HAP-1 (cell line): ENCODE data around the gene F8A1.
"Not testable (repeated sequence)": the region's sequence is repeated elsewhere in the genome, so short reads cannot be mapped to it uniquely, and the experiment has no call there.

Experiments used
- DNase-seq, 2 experiments: peaks; one replicate each; pipeline ENCODE4 v3.0.0-alpha.2; 2016 to 2020; ENCODE audit warnings: low spot score in 2 of 2
- H3K27me3 ChIP-seq: fragments of 250-450 bp; sonication (Bioruptor Pico); 2 replicates; pipeline ENCODE4 v1.5.1; 2020; ENCODE audit warnings: low read depth, mild to moderate bottlenecking, moderate library complexity
- H3K36me3 ChIP-seq: fragments of 250-450 bp; sonication (Bioruptor Pico); replicated peaks from 2 replicates; pipeline ENCODE4 v1.5.1; 2020; ENCODE audit warnings: mild to moderate bottlenecking
- H3K4me1 ChIP-seq: fragments of 250-450 bp; sonication (Bioruptor Pico); 2 replicates; pipeline ENCODE4 v1.5.1; 2020; ENCODE audit warnings: mild to moderate bottlenecking
- H3K4me3 ChIP-seq: fragments of 250-450 bp; sonication (Bioruptor Pico); 2 replicates; pipeline ENCODE4 v1.5.1; 2020; ENCODE audit warnings: mild to moderate bottlenecking, moderate library complexity
- H3K9me3 ChIP-seq: fragments of 250-450 bp; sonication (Bioruptor Pico); 2 replicates; pipeline ENCODE4 v1.5.1; 2020; ENCODE audit warnings: mild to moderate bottlenecking, moderate library complexity
- in situ Hi-C: fragments of 300-500 bp; cut with MboI; formaldehyde crosslinking; loops from 3 replicates; pipeline ENCODE4 v1.14.3; 2020; ENCODE audit warnings: low sequenced_read_pairs, inconsistent platforms, mixed read lengths

Gene F8A1

GRCh38 chrX:154886069-154886788, at the start of gene F8A1:
Gene F8A1 (plus strand): TSS chrX:154886355. CDS start chrX:154886375, 20 bp downstream.
- H3K4me3 ChIP-seq, H3K36me3 ChIP-seq, in situ Hi-C loops: not testable (repeated sequence)

GRCh38 chrX:154840856-154841255, 45.3 kb upstream of the F8A1 start:
- no peaks in the 10 kb centered on the region for H3K27me3 ChIP-seq
- no peak overlapping the region for H3K4me3 ChIP-seq
- in situ Hi-C loops, result no loop called here
- no peaks in the 10 kb centered on the region for H3K4me1 ChIP-seq
- no peaks in the 10 kb centered on the region for H3K9me3 ChIP-seq
- peak; percentile 28 to 64 for DNase-seq
- no peaks in the 10 kb centered on the region for H3K36me3 ChIP-seq

More at GRCh38 chrX:154886069-154886788, at the start of gene F8A1:
- DNase-seq, result peak in 1 of 2 experiments; percentile 51
- not testable (repeated sequence) for H3K9me3 ChIP-seq, H3K27me3 ChIP-seq, H3K4me1 ChIP-seq

GRCh38 chrX:154850957-154851611, 35.1 kb upstream of the F8A1 start:
- Histone ChIP-seq H3K4me3 (no peak overlapping the region), H3K9me3 (no peaks in the 10 kb centered on the region), H3K4me1 (no peaks in the 10 kb centered on the region), H3K27me3 (no peaks in the 10 kb centered on the region), H3K36me3 (no peaks in the 10 kb centered on the region)
- DNase-seq, result no peak
- in situ Hi-C loops, result loop anchor here (25.0 kb wide), 1 partner anchor 264 kb away; the partner anchor contains the start of gene CTAG1A

- no peak for DNase-seq
- no peaks in the 10 kb centered on the region for H3K9me3 ChIP-seq
- no peaks in the 10 kb centered on the region for H3K4me1 ChIP-seq
- no peak overlapping the region for H3K4me3 ChIP-seq
- in situ Hi-C loops, result loop anchor here (25.0 kb wide), 1 partner anchor 268 kb away; the partner anchor contains the start of gene CTAG1A
- H3K27me3 ChIP-seq, result no peaks in the 10 kb centered on the region
- H3K36me3 ChIP-seq, result no peaks in the 10 kb centered on the region
Observed at GRCh38 chrX:154855256-154855655, 30.9 kb upstream of the F8A1 start.

GRCh38 chrX:154868522-154868921, 17.6 kb upstream of the F8A1 start:
- not testable (repeated sequence) for H3K27me3 ChIP-seq, H3K4me3 ChIP-seq, H3K4me1 ChIP-seq, DNase-seq, H3K9me3 ChIP-seq, H3K36me3 ChIP-seq
- in situ Hi-C loops, result loop anchor here (25.0 kb wide), 1 partner anchor 281 kb away; the partner anchor contains the start of gene CTAG1A

- Histone ChIP-seq H3K36me3 (no peaks in the 10 kb centered on the region), H3K27me3 (no peaks in the 10 kb centered on the region), H3K4me1 (no peaks in the 10 kb centered on the region), H3K9me3 (no peaks in the 10 kb centered on the region), H3K4me3 (no peak overlapping the region)
- no peak for DNase-seq
- in situ Hi-C loops, result loop anchor here (25.0 kb wide), 1 partner anchor 286 kb away; the partner anchor contains the start of gene CTAG1A
Observed at GRCh38 chrX:154873329-154873728, 12.8 kb upstream of the F8A1 start.

- H3K4me1 ChIP-seq, H3K9me3 ChIP-seq, DNase-seq, H3K36me3 ChIP-seq, H3K27me3 ChIP-seq, in situ Hi-C loops, H3K4me3 ChIP-seq: not testable (repeated sequence)
Observed at GRCh38 chrX:154884069-154884468, 2.1 kb upstream of the F8A1 start.

GRCh38 chrX:154885057-154885456, 1.1 kb upstream of the F8A1 start:
- H3K4me3 ChIP-seq, H3K9me3 ChIP-seq, H3K27me3 ChIP-seq, DNase-seq, H3K4me1 ChIP-seq, in situ Hi-C loops, H3K36me3 ChIP-seq: not testable (repeated sequence)

- H3K4me1 ChIP-seq, in situ Hi-C loops, H3K4me3 ChIP-seq, H3K36me3 ChIP-seq, H3K27me3 ChIP-seq, H3K9me3 ChIP-seq, DNase-seq: not testable (repeated sequence)
Observed at GRCh38 chrX:154885549-154885948, 606 bp upstream of the F8A1 start.

GRCh38 chrX:154886789-154887221, 650 bp downstream of the F8A1 start:
- in situ Hi-C loops, H3K27me3 ChIP-seq, H3K9me3 ChIP-seq, H3K4me3 ChIP-seq, H3K4me1 ChIP-seq, H3K36me3 ChIP-seq, DNase-seq: not testable (repeated sequence)

- H3K36me3 ChIP-seq, result no peaks in the 10 kb centered on the region
- no peaks in the 10 kb centered on the region for H3K9me3 ChIP-seq
- peaks cover 9% of the 10 kb centered on the region for H3K4me1 ChIP-seq
- peak; percentile 29 to 54 for DNase-seq
- in situ Hi-C loops, result no loop called here
- H3K4me3 ChIP-seq, result no peak overlapping the region
- 0 out of 2 replicates have a peak, but pooled peaks cover 4% of the 10 kb centered on the region for H3K27me3 ChIP-seq
Observed at GRCh38 chrX:154890990-154891639, 5.0 kb downstream of the F8A1 start.

GRCh38 chrX:154892296-154892695, 6.1 kb downstream of the F8A1 start:
- Histone ChIP-seq H3K36me3 (no peaks in the 10 kb centered on the region), H3K27me3 (0 out of 2 replicates have a peak, but pooled peaks cover 4% of the 10 kb centered on the region), H3K9me3 (no peaks in the 10 kb centered on the region), H3K4me1 (peaks cover 9% of the 10 kb centered on the region), H3K4me3 (no peak overlapping the region)
- no peak for DNase-seq
- in situ Hi-C loops, result no loop called here

GRCh38 chrX:154900323-154900722, 14.2 kb downstream of the F8A1 start:
- H3K27me3 ChIP-seq, result peaks cover 19% of the 10 kb centered on the region

GRCh38 chrX:154902408-154902807, 16.3 kb downstream of the F8A1 start:
- DNase-seq, result no peak
- H3K9me3 ChIP-seq, result no peaks in the 10 kb centered on the region
- H3K4me1 ChIP-seq, result no peaks in the 10 kb centered on the region
- no peak overlapping the region for H3K4me3 ChIP-seq
- H3K36me3 ChIP-seq, result no peaks in the 10 kb centered on the region
- peaks cover 17% of the 10 kb centered on the region for H3K27me3 ChIP-seq
- in situ Hi-C loops, result no loop called here

More at GRCh38 chrX:154900323-154900722, 14.2 kb downstream of the F8A1 start:
- H3K9me3 ChIP-seq, result no peaks in the 10 kb centered on the region
- no peak for DNase-seq
- no peaks in the 10 kb centered on the region for H3K36me3 ChIP-seq
- in situ Hi-C loops, result no loop called here
- no peaks in the 10 kb centered on the region for H3K4me1 ChIP-seq
- H3K4me3 ChIP-seq, result no peak overlapping the region
